Stimulated activated CD4-positive, alpha-beta T cell treated with anti-CD3 and anti-CD28 coated beads, Interleukin-4, amount 100 ng/mL, for 48 hours (primary cell): ENCODE data around the gene SPTLC2.

Experiments
- DNase-seq, 2 donors: peaks; one replicate each; pipeline ENCODE4 v3.0.0-alpha.2; 2020; ENCODE audit warnings: low read depth in 2 of 2

The SPTLC2 gene

DNA sequence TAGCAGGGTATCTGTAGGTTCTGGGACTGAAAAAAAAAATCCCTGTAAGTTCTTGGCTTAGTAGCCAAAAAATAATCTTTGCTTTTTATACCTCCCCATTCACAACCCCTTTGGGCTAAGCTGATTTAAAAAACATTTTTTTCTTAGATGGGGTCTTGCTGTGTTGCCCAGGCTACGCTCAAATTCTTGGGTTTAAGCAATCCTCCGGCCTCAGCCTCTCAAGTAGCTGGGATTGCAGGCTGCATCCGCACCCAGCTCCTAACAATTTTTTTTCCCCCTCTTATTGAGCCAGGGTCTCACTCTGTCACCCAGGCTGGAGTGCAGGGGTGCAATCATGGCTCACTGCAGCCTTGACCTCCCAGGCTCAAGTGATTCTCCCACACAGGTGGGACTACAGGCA, 108.7 kb downstream of the SPTLC2 start:
- no peak for DNase-seq

DNA sequence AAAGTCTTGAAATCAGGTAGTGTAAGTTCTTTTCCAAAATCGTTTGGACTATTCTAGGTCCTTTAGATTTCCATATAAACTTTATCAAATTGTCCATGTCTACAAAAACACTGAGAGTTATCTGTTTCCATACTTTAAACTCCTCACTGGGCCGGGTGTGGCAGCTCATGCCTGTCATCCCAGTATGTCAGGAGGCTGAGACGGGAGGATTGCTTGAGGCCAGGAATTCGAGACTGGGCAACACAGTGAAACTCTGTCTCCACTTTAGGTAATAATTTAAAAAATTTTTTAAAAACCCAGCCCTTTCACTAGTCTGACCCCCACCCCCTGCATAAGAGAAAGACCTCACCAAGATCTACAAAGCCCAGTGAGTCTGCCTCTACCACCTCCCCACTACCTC, 111.4 kb downstream of the SPTLC2 start:
- no peak for DNase-seq

- DNase-seq, result no peak
Observed at GRCh38 chr14:77503138-77503537, 113.3 kb downstream of the SPTLC2 start.

GRCh38 chr14:77502109-77502782, 114.2 kb downstream of the SPTLC2 start:
- DNase-seq, result no peak

GRCh38 chr14:77498984-77499527, 117.4 kb downstream of the SPTLC2 start:
- no peak for DNase-seq

DNA sequence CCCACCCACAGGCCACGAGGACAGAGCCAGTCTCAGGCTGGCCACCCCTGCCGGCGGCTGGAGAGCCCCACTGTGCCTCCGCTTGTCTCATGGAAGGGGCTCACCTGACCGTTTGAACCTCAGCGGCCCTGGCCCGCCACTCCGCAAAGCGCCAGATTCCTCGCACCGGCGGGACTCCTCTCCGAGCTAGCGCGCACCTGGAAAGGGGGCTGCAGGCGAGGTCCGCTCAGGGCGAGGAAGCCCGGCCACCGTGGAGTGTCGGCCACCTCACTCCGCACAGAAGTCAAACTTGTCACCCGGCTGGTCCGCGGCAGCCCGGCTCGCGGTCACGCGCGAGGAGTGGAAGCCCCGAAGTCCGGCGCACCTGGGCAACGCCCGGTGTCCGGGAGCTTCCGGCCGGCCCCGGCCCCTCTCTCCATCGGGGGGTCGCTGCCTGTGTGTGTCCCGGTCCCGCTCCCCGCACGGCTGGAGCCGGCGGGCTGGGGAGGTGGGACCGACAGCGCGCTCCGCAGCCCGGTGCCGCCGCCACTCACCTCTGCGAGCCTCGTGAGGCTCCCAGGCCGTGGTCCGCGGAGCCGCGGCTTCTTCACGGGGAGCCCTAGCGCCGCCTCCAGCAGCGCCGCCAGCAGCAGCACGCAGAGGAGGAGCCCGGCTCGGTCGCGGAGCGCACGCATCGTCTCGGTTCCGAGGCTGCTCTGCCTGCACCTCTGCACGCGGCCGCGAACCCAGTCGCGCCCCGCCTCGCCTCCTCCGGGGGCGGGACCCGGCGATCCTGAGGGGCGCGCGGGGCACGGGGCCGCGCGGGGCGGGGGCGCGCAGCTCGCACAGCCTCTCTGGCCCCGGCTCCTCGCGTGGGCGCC, 118.1 kb downstream of the SPTLC2 start, which contains the start of gene ISM2:
TSS of gene ISM2 (minus strand) at position 697 of the 860 bp plus-strand sequence. CDS start at position 674, 23 bp downstream.
- peak; percentile 27 to 36 for DNase-seq

DNA sequence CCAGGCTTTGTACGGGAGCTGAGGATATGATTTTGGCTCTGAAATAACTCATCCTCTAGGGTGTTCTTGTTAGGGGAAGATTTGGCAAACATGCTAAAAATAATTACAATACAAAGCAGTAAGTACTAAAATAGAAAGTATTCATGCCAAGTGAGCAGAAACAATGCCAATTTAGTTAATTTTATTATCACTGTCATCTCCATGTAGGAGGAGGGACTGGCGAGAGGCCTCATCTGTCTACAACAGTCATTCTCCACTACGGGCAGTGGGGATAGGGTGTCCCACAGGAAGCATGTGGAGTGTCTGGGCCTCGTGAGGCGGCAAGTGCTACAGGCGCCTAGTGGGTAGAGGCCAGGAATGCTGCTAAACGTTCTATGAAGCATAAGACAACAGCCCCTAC, 121.1 kb downstream of the SPTLC2 start:
- no peak for DNase-seq

- DNase-seq, result no peak
Observed at GRCh38 chr14:77491056-77491455, 125.4 kb downstream of the SPTLC2 start.

DNA sequence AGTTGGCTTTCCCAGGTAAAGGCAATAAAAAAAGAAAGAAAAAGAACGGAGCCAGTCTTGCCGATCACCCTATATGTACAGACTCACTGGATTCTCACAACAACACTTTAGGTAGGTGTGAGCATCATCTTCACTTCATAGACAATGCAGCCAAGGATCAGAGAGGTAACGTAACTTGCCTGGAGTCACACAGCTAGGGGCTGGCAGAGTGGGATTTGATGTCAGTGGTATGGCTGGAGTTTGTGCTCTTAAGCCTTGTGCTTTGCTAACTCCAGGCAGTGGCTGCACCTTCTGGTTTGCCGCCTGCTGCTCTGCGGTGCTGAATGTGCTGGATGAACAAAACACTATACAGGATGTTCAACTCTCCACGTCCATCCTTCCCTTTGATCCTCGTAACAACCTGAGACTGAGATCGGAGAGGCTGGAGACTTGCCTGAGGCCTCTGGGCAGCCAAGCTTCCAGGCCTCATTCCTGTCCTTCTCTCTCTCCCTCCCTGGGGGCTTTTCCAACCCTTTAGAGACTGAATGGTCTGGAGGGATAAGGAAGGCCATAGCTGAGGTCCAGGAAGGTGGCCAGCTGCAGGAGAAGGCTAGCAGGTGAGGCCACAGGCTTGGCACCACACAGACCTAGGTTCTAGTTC, 126.0 kb downstream of the SPTLC2 start:
- DNase-seq, result no peak

DNA sequence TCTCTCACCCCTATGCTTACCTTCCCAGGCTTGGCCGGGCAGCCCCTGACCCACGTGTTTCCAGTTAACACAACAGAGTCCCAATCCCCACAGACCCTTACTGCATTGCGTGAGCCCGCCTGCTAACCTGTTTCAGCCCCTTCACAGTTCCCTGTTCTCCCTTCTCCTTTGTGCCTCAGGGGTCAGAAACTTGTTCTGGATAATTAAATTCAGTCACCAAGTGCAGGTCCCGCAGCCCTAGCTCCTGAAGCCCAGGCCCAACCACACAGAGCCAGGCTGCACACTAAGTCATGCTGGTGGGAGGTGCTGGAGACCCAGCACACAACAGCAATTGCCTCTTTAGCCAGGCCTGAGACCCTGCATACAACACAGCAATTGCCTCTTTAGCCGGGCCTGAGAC, 127.4 kb downstream of the SPTLC2 start:
- DNase-seq, result no peak

DNA sequence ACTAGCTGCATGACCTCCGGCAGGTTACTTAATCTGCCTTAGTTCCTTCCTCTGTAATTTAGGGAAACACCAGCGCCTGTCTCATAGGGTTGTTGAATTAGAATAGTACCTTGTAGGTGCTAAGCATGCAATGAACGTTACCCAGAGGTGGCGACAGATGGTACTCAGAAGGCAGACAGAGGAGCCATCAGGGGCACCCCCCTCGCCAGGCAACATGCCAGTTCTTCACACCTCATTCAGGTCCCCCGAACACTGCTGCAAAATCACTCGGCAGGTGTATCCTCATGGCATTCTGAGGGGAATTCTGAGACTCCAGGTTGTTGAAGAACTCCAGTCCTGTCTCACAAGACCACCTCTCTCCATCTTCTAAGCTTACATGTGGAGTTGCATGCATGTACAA, 127.9 kb downstream of the SPTLC2 start:
- no peak for DNase-seq

DNA sequence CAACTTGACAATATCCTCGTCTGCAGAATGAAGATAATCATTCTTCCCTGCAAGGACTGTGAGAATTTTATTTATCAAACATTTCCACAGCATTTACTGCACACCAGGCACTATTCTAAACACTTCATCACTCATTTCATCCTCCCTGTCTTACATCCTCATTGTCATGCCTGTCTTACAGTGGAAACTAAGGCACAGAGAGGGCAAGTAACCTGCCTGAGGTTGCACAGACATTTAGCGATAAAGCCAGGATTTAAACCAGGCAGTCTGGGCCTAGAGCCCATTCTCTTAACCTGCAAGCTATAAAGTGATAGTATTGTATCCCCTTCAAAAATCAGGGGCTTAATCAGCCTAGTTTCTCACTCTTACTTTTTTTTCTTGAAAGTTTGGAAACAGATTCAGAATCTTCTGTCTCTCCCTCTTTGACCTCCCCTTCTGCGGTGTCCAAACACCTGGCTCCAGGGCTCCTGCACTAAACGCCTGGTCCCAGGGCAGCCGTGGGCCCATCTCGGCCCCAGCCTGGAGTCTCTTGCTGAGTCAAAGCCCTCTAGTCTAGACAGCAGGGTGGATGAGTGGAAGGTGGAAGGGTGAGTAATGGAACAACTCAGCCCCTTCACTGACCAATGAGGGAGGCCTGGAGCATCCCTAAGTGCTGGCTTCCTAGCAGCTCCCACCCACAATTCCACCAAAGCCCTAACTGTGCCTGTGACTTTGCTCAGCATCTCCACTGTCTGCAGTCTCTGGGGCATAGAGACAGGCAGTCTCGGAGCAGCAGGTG, 130.3 kb downstream of the SPTLC2 start:
- DNase-seq, result no peak

DNA sequence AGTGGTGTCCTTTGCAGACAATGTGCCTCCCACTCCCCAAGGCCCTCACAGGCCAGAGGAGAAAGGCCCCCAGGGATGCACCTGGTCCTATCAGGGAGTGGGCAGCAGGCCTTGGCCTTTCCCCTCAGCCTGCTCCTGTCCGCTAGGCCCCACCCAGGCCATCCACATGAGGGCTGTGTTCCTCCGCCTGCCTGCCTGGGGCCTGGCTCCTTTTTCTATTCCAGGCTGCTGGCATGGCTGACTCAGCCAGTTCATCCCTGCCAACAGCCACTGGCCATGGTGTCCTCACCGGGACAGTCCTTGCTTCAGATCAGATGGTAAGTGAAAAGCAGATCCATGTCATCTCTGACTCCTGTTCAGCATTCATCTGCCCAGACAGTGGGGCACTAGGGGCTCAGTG, 131.2 kb downstream of the SPTLC2 start:
- no peak for DNase-seq

DNA sequence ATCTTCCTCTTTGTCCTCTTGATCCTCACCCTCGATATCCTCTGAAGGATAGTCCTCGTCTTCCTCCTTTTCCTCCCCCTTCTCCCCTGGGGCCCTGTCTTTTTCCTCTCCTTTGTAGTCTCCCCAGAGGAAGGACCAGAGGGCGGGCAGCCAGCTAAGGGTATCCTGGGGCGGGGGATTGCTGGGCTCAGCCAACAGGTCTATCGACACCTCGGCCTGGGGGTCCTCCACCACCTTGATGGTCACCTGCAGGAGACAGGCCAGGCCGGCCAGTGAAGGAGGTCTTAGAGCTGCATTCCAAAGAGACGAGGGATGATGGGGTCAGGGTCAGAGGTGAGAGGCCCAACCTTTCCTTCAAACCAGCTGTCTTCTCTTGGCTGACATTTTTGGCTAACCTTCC, 134.0 kb downstream of the SPTLC2 start:
- no peak for DNase-seq

DNA sequence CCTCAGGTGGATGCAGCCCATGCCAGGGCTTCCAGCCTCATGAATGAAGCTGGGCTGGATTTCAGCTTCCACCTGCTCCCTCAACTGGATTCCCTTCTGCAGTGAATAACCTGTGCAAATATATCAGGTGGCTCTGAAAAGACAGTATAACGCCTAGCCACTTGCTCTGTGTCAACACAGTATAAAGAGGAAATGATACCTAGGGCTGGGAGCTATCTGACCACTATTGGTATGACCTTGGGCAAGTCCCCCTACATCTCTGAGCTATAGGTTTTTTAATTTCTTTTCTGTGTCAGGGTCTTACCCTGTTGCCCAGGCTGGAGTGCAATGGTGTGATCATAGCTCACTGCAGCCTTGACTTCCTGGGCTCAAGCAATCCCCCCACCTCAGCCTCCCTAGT, 137.6 kb downstream of the SPTLC2 start:
- no peak for DNase-seq

DNA sequence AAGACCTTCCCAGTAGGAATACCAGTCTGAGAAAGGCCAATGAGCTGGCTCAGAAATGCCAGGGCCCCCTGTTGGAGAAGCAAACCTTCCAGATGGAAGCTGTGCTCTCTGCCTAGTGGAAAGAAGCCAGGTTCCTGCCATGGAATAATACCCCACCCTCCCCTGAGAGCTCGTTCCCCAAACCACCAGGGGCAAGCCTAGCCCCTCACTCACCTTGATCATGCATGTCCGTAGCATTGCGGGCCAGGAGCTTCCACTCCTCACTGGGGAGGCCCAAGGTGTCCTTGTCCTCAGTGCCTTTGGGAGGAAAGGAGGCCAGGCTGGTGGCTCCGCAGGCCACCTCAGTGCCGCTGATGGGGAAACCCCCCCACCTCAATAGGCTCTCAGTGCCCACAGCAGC, 138.4 kb downstream of the SPTLC2 start:
- no peak for DNase-seq

GRCh38 chr14:77475432-77476115, 140.9 kb downstream of the SPTLC2 start:
- DNase-seq, result no peak

- DNase-seq, result no peak
Observed at GRCh38 chr14:77474479-77475177, 141.8 kb downstream of the SPTLC2 start.

DNA sequence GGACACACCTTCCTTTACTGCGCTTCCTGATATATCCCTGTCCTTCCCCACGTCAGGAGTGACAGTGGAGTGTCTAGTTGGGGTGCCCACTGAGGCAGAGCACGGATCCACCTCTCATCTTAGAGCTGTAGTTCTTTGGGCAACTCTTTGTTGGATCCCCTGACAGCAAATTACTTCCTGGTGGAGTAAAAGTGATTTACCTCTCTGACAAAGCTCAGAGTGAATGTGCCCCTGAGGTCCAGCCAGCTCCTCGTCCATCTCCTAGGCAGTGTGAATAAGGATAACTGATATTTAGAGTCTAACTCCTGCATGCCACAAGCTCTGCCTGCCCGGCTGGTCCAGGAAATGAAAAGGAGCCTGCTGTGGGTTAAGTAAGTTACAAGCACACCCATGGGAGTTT, 142.5 kb downstream of the SPTLC2 start:
- DNase-seq, result no peak

DNA sequence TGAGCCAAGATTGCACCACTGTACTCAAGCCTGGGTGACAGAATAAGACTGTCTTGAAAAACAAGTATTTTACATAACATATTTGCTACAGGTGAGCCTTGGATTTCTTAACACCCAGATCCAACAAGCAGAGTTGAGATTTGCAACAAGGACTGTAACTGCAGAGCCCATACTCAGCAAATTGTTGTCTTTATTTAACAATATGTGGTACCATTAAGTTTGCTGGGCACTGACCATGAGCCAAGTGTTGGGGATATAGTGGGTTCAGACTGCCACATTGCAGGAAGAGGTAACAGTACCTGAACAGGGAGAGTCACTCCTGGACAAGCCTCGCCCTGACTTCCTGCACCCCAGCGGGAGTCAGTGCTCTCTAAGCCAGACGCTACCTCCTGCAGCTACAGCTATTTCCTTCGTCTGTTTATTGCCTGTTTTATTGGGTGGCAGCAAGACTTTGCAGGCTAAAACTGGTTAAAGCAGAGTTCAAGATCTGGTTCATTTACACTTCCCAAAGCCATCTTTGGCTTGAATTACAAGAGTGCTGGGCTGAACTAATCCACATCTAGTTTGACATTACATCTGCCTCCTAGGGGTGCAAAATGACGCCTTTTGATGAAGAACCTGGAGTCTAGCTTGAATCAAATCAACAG, 146.1 kb downstream of the SPTLC2 start:
- DNase-seq, result no peak
